NCI-H1417 treated with DMSO at 0.1 percent for 48 hours (cell line): ENCODE measurements around the gene LPIN1.

Experiments
- DNase-seq: peaks from one replicate; lab custom pipeline; 2025; lab: John Stamatoyannopoulos, UW

LPIN1 gene

DNA sequence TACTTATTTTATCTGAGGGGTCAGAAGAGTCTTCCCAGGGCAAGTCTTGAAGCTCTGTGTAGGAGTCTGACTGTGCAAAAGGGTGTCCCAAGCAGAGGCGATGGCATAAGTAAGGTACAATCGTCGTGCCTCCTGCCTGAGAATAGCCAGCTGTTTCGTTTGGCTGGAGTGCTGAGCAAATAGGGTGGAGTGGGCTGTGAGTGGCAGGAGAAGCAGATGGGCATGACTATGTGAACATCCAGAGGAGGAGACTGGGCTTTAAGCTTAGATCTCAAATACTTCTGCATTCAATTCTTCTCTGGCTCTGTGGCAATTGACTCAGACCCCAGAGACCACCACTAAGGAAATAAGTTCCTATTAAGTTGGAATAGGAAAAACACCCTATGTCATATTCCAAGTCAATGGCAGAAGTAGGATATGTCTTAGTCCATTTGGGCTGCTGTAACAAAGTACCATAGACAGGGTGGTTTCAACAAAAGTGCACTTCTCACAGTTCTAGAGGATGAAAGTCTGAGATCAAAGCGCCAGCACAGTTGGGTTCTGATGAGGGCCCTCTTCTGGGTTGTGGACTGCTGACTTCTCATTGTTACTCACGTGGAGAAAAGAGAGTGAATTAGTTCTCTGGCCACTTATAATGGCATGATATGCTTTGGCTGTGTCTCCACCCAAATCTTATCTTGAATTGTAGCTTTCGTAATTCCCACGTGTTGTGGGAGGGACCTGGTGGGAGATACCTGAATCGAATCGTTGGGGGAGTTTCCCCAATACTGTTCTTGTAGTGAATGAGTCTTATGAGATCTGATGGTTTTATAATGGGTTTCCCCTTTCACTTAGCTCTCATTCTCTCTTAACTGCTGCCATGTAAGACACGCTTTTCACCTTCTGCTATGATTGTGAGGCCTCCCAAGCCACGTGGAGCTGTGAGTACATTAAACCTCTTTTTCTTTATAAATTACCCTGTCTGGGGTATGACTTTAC is 120.2 kb downstream of the LPIN1 start:
- DNase-seq, result no peak

DNA sequence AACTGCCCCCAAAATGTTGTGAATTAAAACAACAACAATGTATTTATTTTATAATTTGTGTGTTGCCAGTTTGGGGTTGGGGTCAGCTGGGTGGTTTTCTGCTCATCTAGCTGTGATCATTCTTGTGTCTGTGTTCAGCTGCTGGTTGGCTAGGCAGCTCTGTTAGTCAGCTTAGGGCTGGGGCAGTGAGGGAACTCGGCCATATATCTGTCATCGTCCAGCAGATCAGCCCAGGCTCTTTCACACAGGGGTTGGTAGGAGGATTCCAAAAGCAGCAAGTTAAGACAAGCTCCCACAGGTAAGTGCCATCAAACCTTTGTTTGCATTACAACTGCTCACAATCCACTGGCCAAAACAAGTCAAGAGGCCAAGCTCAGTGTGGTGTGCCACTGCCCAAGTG is 121.5 kb downstream of the LPIN1 start:
- DNase-seq, result no peak

DNA sequence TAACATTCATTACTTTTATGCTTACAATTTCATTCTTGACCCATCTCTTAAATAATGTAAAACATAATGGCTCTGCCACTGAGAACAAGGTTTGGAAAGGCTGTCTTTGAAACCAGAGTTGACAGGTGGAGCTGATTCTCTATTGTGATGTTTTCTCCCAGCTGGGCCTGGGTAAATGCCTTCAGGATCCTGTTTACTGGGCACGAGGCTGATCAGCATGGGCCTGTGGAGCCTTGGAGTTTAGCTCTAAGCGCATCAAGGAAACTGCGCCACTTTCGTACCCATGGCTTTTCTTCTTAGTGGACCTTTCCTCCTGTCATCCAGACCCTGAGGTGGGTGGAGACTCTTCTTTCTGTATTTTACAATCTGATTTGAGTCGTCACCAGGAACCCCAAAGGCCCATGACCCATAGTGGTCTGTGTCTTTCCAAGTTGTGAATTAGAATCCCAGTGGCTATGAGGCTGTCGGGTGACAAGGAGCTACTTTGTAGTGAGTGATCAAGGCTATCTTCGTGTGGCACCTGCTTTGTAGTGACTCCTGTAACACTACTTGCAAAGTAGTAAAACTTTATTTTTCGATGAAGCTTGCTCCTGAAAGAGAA is 123.1 kb downstream of the LPIN1 start:
- no peak for DNase-seq

DNA sequence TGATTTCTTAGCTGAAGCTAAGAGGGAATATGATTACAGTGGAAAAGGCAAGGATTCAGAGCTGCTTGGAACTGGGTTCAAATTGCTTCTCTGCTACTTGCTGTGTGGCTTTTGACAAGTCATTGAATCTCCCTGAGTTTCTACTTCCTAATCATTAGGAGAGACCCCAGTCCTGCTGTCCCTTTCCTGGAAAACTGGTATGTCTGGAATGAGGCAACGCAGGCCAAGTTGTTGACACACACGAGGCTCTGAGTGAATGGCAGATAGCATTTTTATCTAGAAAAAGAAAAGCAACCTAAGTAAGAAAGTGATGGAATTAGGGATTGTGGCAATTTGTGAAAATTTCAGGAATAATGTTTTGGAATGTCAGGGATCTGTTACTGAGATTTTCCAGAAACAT is 123.6 kb downstream of the LPIN1 start:
- DNase-seq, result no peak

DNA sequence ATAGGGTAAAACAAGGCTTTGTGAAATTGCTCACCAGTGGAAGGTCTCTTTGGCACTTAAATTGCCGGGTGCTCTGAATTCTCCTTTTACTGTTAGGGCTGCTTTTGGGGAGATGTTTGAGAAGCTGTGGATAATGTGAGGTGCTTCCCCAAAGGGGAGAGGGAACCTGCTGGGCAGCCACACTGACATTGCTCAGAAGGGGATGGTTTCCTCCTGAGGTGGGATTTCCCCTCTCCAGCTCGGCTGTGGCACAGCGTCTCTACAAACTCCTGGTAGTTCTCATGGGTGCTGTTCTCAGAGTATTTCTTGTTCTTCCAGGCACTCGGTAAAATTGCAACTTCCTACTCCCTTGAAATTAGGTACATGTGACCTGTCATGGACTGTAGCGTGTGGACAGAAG is 124.2 kb downstream of the LPIN1 start:
- no peak for DNase-seq

DNA sequence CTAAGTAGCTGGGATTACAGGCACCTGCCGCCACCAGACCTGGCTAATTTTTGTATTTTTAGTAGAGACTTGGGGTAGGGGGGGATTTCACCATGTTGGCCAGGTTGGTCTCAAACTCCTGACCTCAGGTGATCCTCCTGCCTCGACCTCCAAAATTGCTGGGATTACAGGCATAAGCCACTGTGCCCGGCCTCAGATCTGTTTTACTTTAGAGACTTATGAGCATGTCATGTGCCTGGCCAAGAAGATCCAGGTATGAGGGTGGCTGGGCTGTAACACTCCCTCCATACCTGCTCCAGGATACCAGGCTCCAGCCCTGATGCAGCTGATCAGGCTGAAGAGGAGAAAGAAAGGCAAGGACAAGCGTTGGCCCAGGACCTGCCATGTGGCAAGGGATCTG is 125.0 kb downstream of the LPIN1 start:
- DNase-seq, result no peak

DNA sequence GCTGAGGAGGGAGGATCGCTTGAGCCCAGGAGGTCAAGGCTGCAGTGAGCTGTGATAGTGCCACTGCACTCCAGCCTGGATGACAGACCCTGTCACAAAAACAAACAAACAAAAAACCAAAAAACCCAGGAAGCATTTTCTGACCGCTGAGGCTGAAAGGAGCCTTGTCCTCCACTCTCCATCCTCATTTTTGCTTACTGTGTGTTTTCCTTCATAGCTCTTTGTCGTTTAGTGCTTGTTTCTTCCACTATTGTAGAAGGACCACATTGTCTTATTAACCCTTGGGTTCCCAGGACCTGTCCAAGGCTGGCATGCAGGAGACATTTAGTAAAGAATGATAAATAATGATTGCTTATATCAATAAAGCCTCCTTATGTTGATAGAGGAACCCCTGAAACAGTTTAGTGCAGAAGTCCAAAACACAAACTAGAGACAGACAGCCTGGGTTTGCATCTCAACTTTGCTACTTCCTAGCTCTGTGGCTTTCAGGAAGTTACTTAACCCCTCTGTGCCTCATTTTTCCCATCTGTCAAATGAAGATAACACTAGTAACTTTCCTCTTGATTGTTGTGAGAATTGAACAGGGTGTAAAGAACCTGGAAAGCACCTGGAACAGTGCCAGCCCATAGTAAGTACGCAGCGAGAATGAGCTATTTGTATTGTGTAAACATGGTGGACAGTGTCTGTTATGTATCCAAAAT is 126.0 kb downstream of the LPIN1 start:
- no peak for DNase-seq

DNA sequence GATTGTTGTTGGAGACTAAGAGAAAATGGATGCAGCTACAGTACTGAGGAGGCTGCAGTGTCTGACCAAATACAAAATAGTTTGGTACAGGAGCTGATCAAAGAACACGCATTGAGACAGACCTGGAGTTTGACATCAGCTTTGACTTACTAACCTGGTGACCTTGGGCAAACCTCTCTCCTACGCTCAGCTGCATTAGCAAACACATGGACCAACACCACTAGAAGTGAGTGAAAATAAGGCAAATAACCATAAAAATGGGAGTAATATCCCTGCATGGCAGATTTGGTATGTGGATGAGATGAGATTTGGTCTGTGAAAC is 126.5 kb downstream of the LPIN1 start:
- DNase-seq, result no peak

DNA sequence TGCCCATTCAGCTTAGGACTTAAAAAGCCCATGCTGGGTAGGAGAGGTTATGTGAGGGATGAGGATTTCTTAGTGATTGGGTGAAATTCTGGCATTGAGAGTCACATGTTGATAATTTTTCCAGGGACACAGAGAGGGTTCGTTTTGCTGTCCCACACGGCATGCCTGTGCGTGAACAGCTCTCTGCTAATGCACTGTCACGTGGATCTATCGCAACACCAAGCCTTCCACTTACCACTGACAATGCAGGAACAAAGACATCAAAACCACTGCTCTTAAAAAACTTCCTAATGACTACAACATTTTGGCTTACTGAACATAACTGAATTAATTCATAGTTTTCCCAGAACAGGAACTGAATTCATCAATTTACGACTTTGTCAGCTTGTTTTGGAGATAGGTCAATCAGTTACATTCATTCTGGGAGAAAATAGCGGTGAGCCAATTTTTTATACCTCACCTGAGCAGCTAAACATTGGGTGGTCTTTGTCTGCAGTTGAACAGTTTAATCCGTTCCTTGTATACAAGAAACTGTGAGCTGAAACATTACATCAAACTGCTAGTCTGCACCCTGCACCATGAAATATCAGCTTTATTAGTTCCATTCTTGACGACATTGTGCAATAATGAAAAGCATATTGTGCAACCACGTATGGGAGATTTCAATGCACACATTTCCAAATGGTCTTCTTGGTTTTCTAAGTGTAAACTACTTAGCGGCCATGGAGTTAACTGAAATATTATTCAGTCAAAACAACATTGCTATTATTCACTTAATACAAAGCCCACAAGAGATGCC is 127.1 kb downstream of the LPIN1 start:
- DNase-seq, result no peak

DNA sequence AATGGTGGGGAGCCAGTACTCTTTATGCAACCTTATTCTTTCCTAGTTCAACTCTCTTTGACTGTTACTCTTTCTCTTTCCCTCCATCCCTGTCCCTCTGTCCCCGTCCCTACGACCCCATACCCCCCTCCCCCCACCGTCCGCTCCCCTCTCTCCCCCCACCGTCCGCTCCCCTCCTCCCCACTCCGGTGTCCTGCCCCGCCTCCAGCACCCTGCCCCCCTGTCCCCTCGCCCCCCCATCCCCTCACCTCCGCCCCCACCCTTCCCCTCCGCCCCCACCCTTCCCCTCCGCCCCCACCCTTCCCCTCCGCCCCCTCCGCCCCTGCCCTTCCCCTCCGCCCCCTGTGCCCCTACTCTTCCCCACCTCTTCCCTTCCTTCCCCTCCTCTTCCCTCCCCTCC is 128.4 kb downstream of the LPIN1 start:
- DNase-seq, result no peak

DNA sequence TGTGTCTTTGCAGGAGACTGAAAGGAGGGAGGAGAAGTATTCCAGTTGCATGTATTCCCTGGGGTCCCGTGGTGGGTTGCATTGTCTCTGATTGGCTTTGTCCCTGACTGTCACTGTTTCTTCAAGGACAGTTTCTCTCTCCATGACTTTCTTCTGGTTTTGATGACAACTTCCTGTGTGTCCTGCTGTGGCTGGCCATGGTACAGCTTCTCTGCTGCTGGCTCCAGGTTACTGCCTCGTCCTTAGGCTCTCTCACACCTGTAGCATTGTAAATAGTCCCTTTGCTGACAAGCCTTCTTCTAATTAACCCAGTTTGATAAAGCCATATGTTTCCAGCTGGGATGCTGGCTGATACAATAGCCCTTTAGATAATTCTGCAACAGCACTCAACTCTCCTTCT is 129.0 kb downstream of the LPIN1 start:
- no peak for DNase-seq

DNA sequence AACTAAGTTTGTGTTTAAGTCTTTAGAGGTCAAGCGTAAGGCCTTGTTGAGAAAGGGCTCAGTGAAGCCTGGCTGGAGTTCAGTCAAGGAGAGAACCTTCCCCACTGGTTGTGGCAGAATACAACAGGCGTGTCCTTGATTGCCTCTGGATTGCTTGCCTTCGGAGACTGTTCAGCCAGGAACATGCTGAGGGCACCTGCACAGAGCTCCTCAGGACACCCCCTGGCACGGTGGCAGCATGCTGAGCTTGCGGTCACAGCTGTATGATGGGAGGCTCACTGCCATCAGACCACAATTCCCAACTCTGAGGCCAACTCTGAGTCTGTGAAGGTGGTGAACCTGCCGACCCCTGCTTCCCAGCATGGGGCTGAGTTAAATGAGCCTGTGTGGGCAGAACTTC is 130.0 kb downstream of the LPIN1 start:
- DNase-seq, result no peak

DNA sequence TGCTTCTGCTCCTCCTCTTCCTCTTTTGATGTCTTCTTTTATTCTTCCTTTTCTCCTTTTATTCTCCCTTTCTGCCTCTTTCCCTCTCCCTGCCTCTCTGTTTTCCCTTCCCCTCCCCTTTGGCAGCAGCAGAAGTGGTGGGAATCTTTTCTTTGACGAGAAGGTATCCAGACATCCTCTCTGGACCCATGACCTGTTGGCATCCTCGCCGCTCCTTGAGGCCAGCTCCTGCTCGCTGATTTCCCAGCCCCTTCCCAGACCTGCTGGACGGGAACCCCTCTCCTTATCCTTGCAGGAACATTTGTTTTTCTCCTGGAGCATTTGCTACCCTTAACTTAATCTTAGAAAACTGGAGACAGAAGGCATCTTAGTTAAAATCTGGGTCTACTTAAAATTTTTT is 130.5 kb downstream of the LPIN1 start:
- no peak for DNase-seq
